GM12878 (cell line): ENCODE results near the gene HMGN4.

ENCODE experiments used
- RCOR1 ChIP-seq: conservative IDR thresholded peaks from 2 replicates; pipeline ENCODE4 v1.6.1; 2012; ENCODE audit warnings: low read depth, low read length, improper control_type of control experiment
- STAT1 ChIP-seq: fragments of 450-650 bp; conservative IDR thresholded peaks from 2 replicates; pipeline ENCODE4 v1.6.1; 2014; ENCODE audit warnings: antibody characterized with exemption, mild to moderate bottlenecking
- TF ChIP-seq, protein P1 (sequence below), 3 experiments: IDR thresholded peaks in 2 of 3; conservative IDR thresholded peaks in 1 of 3; 2 replicates each; pipeline ENCODE4 v1.5.1; 2011; ENCODE audit warnings: low read depth in 3 of 3, low read length in 3 of 3, mild to moderate bottlenecking in 3 of 3, control low read depth in 2 of 3, moderate library complexity in 2 of 3, inconsistent platforms in 1 of 3, mixed read lengths in 1 of 3; ENCODE audit not compliant: control insufficient read depth in 2 of 3, insufficient read depth in 1 of 3; ENCODE audit errors: extremely low read depth in 1 of 3

DNA sequence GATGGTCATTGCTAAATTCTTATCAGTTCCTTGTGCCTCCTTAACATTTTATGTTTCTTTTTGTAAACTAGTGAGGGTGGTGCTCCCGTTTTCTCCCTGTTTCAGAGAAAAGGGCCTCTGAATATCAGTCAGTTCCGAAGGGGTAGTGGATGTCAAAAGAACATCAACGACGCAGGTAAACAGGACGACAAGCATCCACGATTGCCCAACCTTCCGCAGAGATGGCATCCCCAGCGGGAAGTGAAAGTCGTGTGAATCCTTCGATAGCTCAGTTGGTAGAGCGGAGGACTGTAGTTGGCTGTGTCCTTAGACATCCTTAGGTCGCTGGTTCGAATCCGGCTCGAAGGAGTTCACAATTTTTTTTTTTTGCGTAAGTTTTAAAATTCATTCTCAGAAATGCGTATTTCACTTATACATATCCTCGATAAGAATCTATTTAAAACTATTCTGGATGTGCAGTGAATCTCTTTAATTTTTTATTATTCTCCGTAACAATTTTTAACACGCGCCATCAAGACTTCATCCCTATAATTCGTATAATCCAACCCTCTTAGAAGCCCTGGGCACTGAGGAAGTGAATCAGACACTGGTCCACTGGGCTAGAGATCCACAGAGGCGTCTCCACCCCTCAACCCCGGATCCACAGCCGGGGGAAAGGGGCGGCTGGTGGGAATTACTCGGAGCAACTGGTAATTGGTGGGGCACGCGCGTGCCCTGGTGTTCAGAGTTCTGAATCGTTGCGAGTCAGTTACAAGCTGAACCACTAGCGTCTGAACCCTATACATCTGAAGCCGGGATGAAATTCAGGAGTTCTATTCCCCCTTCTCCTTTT, 30.7 kb downstream of the HMGN4 start:
- TF ChIP-seq, protein P1, sequence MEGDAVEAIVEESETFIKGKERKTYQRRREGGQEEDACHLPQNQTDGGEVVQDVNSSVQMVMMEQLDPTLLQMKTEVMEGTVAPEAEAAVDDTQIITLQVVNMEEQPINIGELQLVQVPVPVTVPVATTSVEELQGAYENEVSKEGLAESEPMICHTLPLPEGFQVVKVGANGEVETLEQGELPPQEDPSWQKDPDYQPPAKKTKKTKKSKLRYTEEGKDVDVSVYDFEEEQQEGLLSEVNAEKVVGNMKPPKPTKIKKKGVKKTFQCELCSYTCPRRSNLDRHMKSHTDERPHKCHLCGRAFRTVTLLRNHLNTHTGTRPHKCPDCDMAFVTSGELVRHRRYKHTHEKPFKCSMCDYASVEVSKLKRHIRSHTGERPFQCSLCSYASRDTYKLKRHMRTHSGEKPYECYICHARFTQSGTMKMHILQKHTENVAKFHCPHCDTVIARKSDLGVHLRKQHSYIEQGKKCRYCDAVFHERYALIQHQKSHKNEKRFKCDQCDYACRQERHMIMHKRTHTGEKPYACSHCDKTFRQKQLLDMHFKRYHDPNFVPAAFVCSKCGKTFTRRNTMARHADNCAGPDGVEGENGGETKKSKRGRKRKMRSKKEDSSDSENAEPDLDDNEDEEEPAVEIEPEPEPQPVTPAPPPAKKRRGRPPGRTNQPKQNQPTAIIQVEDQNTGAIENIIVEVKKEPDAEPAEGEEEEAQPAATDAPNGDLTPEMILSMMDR (IDR thresholded peaks at IDR 0.05 in 2 of 3, conservative IDR thresholded peaks at IDR 0.05 in 1 of 3; ENCODE audit: control insufficient read depth in 2 of 3, extremely low read depth in 1 of 3, insufficient read depth in 1 of 3, low read depth in 3 of 3, low read length in 3 of 3): peak; percentile 52 to 79 (median 52); a peak in 5 of 6 replicates
- TF ChIP-seq RCOR1: no peak
- TF ChIP-seq STAT1: no peak; the same call in 1 of the 2 replicates
